CMK (cell line): ENCODE data around the gene RGPD5.
"Not testable (repeated sequence)": the region's sequence is repeated elsewhere in the genome, so short reads cannot be mapped to it uniquely, and the experiment has no call there.

Source experiments
- DNase-seq: peaks from one replicate; pipeline ENCODE4 v3.0.0-alpha.2; 2010; ENCODE audit warnings: low read depth

Gene RGPD5

DNA sequence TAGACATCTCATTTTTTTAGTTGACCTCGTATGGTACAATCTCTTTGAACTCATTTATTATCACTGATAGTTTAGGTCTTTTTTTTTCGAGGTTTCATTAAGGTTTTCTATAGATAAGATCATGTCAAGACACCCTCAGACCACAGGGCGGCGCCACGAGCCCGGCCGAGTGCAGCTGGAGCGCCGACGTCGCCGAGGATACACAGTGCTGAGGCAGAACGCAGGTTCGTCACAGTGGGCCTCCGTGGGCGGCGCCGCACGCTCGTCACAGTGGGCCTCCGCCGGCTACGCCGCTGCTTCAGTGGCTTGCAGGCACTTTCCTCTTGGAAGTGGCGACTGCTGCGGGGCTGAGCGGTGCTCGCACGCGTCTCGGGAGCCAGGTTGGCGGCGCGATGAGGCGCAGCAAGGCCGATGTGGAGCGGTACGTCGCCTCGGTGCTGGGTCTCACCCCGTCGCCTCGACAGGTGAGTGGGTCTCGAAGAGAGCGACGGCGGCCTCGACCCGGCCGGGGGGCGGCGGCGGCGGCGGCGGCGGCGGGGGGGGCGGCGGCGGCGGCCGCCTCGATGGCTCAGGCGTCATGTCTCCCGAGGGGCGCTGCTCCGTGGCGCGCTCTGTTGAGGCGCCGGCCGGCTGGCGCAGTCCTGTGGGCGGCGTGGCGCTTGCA, at the start of gene RGPD5:
Gene RGPD5, plus strand, starts transcription at position 232 of the 664 bp plus-strand sequence. Its CDS starts 161 bp downstream, at position 393.
- not testable (repeated sequence) for DNase-seq

GRCh38 chr2:109751572-109751971, 42.5 kb upstream of the RGPD5 start:
- DNase-seq, result not testable (repeated sequence)

DNA sequence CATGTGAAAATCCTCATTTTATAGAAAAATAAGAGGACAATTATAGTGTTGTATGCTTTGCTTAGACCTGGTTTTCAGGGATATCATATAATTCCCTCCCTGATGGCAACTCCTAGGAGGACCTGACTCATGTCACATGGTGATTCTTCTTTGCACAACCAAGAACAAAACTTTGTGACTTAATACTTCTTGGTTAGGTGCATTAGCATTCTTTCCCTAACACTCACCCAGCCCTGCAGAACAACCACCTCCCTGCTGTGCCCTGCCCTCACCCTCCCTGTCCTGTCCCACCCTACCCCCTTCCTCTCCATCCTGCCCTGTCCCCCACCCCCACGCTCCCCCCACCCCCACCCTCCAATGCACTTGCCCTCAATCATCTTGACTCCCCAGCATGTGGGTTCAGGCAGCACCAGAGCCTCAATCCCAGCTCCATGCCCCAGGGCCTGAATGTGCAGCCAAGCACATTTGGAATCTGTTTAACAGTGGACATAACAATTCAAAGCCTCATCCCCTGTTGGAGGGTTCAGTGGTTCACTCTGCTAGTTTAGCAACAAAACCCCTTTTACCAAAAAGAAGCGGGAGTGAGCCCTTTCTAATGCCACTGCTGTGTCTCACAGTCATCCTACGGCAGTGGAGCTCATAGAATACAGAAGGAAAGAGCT, 36.8 kb upstream of the RGPD5 start:
- not testable (repeated sequence) for DNase-seq

- DNase-seq, result not testable (repeated sequence)
Observed at GRCh38 chr2:109760265-109761042, 33.7 kb upstream of the RGPD5 start.

DNA sequence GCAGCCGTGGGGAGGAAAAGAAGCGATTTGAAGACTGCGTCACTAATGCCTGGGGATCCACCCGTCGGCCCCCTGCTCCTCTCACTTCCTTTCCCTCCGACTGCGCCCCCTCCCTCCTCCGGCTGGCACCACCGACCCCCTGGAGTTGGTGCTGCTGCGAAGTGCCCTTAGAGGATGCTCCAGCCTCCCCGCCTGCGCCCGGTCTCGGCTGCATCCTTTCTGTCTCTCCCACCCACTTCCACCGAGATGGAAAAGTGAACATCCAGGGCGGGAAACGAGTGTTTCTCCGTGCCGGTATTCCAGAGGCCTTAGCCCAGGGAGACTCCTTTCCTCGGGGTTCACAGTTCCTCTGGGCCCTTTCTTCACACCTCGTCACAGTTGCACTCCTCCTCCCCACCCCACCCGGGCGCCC, 33.1 kb upstream of the RGPD5 start:
- not testable (repeated sequence) for DNase-seq

DNA sequence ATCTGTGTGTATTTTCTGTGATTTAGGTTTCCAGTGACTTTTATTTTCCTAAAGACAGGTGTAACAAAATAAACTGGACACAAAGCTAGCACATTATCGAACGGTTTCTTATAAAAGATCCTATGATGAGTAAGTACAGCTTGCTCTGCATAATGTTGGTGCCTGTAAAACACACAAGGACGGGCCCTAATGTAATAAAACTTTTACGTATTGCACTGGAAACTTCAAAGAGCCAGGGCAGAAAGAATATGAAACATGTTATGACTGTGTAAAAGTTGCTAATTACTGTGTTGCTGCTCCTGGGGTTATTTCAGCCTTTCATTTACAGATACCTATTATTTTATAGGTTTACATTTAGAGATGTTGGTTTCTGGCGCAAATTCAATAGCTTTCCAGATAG, 32.1 kb upstream of the RGPD5 start:
- DNase-seq, result not testable (repeated sequence)

DNA sequence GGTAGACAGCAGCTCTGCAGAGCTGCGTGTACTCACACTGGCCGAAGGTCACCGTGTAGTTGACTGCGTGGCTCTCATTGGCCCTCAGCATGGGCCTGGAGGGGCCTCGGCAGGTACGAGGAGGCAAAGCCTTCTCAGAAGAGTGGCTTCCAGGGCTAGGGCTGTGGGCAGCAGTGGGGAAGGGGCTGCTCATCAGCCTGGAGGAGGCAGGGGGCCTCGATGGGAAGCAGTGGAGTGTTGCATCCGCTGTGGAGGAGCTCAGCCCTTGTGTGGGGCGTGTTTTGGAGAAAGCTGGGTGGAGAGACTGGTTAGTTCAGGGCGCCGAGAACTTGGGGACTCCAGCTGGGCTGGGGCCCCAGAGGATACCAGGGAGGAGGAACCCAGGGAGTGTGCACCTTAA, 28.0 kb upstream of the RGPD5 start:
- not testable (repeated sequence) for DNase-seq

- not testable (repeated sequence) for DNase-seq
Observed at GRCh38 chr2:109766886-109767578, 27.1 kb upstream of the RGPD5 start.

DNA sequence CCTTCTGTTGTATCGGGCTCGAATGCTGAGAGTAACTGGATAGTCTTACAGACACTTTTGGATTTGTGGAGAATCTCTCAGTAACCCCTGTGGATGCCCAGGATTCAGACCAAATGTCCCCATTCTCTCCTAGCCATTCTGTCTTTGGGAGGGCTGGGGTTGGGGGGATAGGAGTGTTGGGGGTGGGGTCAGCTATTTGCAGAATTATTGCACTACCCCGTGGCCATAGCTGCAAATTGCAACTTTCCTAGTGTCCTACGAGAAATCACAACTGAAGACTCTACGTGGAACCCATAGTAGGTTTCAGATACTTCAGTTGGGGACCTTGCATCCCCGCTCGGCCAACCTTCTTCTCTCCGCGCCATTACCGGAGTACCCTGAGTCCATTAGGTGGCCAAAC, 25.2 kb upstream of the RGPD5 start:
- not testable (repeated sequence) for DNase-seq

DNA sequence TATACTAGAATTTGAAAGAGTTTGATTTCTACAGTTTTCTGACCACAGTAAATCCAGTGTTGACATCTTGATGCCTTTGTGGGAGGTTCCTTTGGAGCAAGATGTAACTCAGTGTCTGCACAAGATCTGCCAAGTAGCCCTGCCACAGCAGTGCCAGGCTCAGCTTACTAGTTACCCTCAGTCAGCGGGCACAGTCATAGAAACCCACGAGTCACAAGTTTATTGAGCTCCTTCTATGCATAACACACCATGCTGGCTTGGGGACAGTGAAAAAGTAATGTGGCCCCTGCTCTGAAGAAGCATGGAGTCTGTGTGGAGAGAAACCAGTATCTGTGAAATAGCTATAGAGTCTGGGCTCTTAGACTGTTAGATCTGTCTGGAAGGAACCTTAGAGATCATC, 15.0 kb upstream of the RGPD5 start:
- not testable (repeated sequence) for DNase-seq

- DNase-seq, result not testable (repeated sequence)
Observed at GRCh38 chr2:109781147-109781816, 12.8 kb upstream of the RGPD5 start.

DNA sequence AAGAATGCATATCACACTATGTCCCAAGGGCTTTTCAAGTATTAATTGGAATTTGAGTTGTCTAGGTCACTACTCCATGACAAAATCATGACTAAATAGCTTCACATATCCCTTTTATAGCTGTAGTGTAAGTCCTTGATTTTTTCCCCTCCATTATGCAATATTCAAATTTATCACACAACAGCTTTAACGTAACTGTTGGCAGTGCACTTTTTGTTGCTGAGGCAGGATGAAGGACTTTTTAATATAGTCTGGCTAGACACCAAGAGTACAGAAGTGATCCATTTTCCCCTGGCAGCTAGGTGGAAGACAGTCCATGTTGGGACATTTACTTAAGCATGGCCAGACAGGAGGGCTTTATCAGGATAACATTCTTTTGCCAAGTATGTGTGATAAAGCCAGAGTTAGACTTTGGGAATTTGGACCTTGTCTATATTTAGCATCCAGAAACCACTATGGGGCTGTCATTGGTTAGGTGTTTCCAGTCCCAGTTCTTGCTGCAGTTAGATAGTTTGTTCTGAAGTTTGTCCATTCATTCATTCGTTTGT, 11.6 kb upstream of the RGPD5 start:
- not testable (repeated sequence) for DNase-seq

DNA sequence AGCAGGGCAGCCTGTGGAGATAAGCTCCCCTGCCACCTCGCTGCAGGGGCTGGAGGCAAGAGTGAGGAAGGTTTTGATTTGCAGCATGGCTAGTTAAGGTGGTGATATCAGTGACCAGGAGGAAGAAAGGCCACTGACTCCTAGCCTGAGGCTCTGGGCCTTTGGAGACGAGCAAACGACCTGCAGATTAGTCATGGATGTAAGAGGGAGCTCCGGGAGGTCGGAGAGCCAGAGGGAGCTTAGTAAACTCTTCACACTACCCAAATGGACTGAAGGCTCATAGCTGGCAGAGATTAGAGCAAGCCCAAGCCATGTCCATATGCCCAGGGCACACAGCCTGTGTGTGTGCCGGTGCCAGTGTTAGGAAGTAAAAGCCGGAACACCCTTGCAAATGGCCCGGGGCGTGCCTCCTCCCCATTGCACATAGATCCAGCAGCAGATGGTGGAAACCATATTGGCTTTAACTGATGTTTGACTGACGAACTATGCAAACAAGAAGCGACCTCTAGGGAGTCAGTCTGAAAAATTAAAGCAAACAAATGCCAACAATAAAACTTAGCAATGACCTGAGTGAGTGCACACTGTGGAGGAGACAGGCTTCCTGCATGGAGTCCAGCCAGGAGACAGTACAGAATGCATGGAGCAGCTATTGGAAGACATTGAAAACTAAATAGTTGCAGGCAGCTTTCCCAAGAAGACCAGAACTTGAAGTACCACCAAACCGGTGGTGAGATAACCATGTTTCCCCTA, 2.4 kb upstream of the RGPD5 start:
- DNase-seq, result not testable (repeated sequence)

DNA sequence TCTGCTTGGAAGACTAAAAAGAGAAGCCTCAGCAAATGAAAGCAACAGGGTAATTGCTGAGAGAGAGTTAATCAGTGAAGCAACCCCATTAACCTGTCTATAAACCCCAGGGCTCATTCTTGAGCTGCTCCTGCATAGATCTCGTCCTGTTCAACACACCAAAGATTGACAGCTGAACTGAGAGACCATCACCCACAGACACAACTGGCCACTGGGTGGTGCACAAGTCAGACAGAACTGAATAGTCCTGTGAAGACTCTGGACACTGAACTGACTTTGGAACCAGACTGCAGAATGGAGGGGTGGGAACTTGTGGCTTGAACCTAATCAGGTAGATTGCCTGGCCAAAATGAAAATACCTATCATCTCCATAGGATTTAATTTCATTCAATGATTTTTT, 1.4 kb upstream of the RGPD5 start:
- DNase-seq, result not testable (repeated sequence)

DNA sequence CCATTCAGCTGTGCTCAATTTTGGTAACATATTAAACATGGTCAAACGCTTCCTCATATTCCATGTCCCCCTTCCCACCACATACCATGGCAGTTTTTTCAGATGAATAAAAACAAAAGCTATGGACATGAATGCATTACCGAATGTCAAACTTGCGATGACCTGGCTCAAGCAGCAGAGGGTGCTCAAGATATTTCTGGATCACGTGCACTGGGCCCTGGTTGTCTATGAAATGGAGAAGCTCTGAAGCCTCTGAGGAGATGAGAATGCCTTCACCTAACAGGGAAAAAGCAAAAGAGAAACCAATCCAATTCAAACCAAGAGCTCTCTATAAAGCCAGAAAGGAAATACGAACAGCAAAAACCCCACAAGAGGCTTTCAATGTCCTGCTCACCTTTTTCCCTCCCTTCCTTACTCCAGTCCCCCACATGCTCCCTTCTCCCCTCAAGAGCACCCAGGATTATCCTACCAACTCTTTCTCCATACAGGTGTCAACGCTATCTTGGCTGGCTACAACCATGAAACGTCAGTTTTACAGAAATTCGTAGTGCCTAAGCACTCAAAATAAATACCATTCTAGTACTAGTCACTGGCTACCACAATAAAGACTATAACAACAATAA, 77.1 kb downstream of the RGPD5 start:
- DNase-seq, result not testable (repeated sequence)

GRCh38 chr2:109876625-109877024, 82.5 kb downstream of the RGPD5 start:
- not testable (repeated sequence) for DNase-seq

DNA sequence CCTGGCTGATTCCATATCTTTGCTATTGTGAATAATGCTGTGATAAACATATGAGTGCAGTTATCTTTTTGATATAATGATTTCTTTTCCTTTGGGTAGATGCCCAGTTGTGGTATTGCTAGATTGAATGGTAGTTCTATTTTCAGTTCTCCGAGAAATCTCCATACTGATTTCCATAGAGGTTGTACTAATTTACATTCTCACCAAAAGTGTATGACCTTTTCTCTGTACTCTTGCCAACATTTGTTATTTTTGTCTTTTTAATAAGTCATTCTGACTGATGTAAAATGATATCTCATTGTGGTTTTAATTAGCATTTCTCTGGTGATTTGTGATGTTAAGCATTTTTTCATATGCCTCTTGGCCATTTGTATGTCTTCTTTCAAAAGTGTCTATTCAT, 88.0 kb downstream of the RGPD5 start:
- DNase-seq, result not testable (repeated sequence)

GRCh38 chr2:109888414-109888813, 94.3 kb downstream of the RGPD5 start:
- not testable (repeated sequence) for DNase-seq

GRCh38 chr2:109889909-109890308, 95.8 kb downstream of the RGPD5 start:
- not testable (repeated sequence) for DNase-seq

GRCh38 chr2:109891024-109891423, 96.9 kb downstream of the RGPD5 start:
- not testable (repeated sequence) for DNase-seq
